HG03442 (cell line): Measurements from ENCODE around the gene PIGK.

Experiments
- ATAC-seq: cut with Tn5 transposase; IDR thresholded peaks from one replicate; pipeline ENCODE4 v1.9.1; 2021; ENCODE audit warnings: mild to moderate bottlenecking, moderate library complexity; ENCODE audit not compliant: unreplicated experiment

PIGK gene

GRCh38 chr1:77044133-77044849 lies 174.9 kb downstream of the PIGK start:
- no peak for ATAC-seq

GRCh38 chr1:77040826-77041225 lies 178.4 kb downstream of the PIGK start:
- ATAC-seq: no peak

- ATAC-seq: no peak
These were observed 179.5 kb downstream of the PIGK start for GRCh38 chr1:77039739-77040138.

GRCh38 chr1:77039111-77039510 lies 180.1 kb downstream of the PIGK start:
- no peak for ATAC-seq
